Right atrium auricular region (tissue), 2 donors: ENCODE results near the gene FARS2. TPM values are rescaled to one million over a fixed set of nuclear protein-coding genes. Genes with fewer than 3 reads are reported as not detected.
A peak's percentile ranks its signal among the peaks of the same experiment; 100 is the strongest.

Experiments
- DNase-seq: peaks from one replicate; pipeline ENCODE4 v3.0.0-alpha.2; 2019; ENCODE audit warnings: low spot score
- H3K27ac ChIP-seq, 2 donors: fragments of 200-600 bp; sonication (generic); 1 replicate in 1 of 2; 2 replicates in 1 of 2; pipeline ENCODE4 v1.5.1; 2016 to 2019
- H3K27me3 ChIP-seq, 2 donors: fragments of 200-600 bp; sonication (generic); one replicate each; pipeline versions ENCODE4 v1.5.1 to v1.6.0; 2017 to 2019
- H3K36me3 ChIP-seq: fragments of 200-600 bp; sonication (generic); one replicate; pipeline ENCODE4 v1.5.1; 2016
- H3K4me1 ChIP-seq, 2 donors: fragments of 200-600 bp; sonication (generic); one replicate each; pipeline versions ENCODE4 v1.5.1 to v1.6.0; 2017 to 2019
- H3K4me3 ChIP-seq, 2 donors: fragments of 200-600 bp; sonication (generic); 1 replicate in 1 of 2; 2 replicates in 1 of 2; pipeline ENCODE4 v1.5.1; 2017 to 2019; ENCODE audit warnings: mild to moderate bottlenecking in 1 of 2, moderate library complexity in 1 of 2
- H3K9me3 ChIP-seq, 2 donors: fragments of 200-600 bp; sonication (generic); one replicate each; pipeline ENCODE4 v1.5.1; 2019
- total RNA-seq, 2 donors: library from RNA; depleted of rRNA; stranded (reverse); fragments of >200 nt; gene quantifications; one replicate each; pipeline ENCODE4 v1.1.0, GENCODE V29; 2016
- TF ChIP-seq, protein P1 (sequence below), 2 donors: fragments of 200-600 bp; sonication (generic); IDR thresholded peaks; one replicate each; pipeline ENCODE4 v1.5.1; 2019; ENCODE audit warnings: antibody characterized with exemption in 2 of 2

Gene FARS2
- total RNA-seq, 2 donors from 2014 or later, result 9.4 to 15.0 TPM

DNA sequence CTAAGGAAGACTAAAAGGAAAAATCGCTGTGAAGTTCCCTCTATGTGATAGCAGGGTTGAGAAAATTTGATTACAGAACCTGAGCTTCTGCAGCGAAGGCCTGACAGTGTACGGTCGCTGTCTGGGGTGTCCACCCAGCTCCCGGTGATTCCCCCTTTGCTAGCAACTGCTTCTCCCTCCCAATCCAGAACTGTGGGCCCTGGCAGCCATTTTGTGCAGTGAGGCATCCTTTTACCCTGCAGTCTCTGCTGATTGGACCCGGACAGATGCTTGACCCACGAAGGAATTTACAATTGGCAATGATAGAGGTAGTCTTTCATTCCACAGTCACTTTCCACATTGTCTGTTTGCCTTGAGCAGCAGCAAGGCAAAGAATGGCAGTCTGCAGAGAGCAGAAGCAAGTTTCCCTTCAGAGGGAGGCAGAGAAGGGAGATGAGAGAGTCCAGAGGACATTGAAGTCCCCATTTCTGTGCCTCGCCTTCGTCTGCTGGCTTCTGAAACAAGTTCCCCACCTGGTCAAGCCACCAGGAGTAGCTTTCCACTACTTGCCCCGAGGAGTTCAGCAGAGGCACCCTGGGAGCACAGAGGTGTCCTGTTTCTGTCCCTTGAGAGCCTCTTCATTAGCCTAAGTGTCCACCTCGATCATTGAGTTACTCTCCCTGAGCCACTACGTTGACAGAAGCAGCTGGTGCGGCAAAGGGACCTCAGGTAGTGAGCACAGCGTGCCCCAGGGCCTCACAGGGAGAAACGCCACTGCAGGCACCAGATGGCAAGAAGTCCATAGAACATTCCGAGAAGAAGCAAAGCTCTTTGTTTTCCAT is 375.1 kb downstream of the FARS2 start:
- Histone ChIP-seq H3K27ac (no peak overlapping the region), H3K36me3 (no peaks in the 10 kb centered on the region), H3K4me3 (no peak overlapping the region), H3K9me3 (peaks cover 0 to 7% of the 10 kb centered on the region in 2 donors), H3K27me3 (no peaks in the 10 kb centered on the region), H3K4me1 (no peaks in the 10 kb centered on the region)
- TF ChIP-seq, protein P1, sequence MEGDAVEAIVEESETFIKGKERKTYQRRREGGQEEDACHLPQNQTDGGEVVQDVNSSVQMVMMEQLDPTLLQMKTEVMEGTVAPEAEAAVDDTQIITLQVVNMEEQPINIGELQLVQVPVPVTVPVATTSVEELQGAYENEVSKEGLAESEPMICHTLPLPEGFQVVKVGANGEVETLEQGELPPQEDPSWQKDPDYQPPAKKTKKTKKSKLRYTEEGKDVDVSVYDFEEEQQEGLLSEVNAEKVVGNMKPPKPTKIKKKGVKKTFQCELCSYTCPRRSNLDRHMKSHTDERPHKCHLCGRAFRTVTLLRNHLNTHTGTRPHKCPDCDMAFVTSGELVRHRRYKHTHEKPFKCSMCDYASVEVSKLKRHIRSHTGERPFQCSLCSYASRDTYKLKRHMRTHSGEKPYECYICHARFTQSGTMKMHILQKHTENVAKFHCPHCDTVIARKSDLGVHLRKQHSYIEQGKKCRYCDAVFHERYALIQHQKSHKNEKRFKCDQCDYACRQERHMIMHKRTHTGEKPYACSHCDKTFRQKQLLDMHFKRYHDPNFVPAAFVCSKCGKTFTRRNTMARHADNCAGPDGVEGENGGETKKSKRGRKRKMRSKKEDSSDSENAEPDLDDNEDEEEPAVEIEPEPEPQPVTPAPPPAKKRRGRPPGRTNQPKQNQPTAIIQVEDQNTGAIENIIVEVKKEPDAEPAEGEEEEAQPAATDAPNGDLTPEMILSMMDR (IDR thresholded peaks at IDR 0.05), result no peak
- DNase-seq, result no peak

DNA sequence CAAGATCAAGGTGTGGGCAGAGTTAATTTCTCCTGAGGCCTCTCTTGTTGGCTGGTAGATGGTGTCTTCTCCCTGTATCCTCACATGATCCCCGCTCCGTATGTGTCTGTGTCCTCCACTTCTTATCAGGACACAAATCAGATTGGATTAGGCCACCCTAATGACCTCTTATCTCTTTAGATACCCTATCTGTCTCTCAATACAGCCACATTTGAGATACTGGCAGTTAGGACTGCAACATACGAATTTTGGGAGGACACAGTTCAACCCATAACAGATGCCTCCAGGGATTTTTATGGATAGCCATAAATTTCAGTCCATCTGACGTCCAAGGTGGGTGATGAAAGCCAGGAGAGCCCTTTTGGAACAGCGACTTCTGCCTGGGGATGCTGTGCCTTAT is 376.4 kb downstream of the FARS2 start:
- peaks cover 0 to 7% of the 10 kb centered on the region in 2 donors for H3K9me3 ChIP-seq
- H3K27ac ChIP-seq, result no peak overlapping the region
- H3K4me3 ChIP-seq, result no peak overlapping the region
- H3K4me1 ChIP-seq, result no peaks in the 10 kb centered on the region
- TF ChIP-seq, protein P1 (IDR thresholded peaks at IDR 0.05), result no peak
- H3K36me3 ChIP-seq, result no peaks in the 10 kb centered on the region
- no peak for DNase-seq
- no peaks in the 10 kb centered on the region for H3K27me3 ChIP-seq

DNA sequence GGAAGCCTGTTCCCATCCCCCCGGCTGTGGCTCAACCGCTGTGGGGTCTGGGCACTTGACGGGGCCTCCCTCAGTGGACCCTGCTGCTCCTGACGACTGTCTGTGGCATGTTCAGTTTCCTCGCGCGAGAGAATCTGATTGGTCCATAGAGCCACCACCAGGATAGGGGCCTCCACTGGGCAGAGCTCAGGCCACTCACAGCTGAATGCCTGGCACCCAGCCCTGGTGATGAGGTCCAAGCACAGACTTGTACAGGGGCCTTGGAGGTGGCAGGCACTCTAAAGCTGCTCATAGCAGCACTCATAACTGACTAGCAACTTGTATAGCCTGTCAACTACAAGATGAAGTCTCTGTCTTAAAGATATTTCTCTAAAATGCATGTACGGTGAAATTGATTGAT is 377.4 kb downstream of the FARS2 start:
- peak; percentile 65 for DNase-seq
- Histone ChIP-seq H3K4me1 (no peaks in the 10 kb centered on the region), H3K27me3 (no peaks in the 10 kb centered on the region), H3K36me3 (no peaks in the 10 kb centered on the region), H3K27ac (peak overlapping the region in 1 of 2 donors; percentile 41), H3K4me3 (no peak overlapping the region), H3K9me3 (peaks cover 0 to 7% of the 10 kb centered on the region in 2 donors)
- TF ChIP-seq, protein P1 (IDR thresholded peaks at IDR 0.05), result no peak

DNA sequence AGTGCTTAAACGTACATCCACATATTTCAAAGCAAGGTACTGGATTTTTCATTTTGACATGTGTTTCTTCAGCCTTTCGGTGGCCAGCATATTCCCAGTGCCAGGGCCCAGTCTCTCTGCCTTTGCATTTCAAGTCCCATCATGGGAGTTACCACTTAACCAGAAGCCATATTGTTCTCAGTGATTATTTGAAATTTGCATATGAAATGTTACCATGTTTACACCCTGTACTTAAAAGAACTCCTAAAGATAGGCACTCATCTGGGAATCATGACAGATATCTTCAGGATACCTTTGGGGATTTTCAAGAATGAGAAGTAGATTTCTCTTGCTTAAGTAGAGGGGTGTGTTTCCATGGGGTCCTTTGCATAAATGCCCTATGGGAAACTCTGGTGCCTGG is 377.9 kb downstream of the FARS2 start:
- Histone ChIP-seq H3K27me3 (no peaks in the 10 kb centered on the region), H3K27ac (peak overlapping the region in 1 of 2 donors; percentile 41), H3K36me3 (no peaks in the 10 kb centered on the region), H3K4me1 (no peaks in the 10 kb centered on the region), H3K4me3 (no peak overlapping the region), H3K9me3 (peaks cover 0 to 7% of the 10 kb centered on the region in 2 donors)
- no peak for DNase-seq
- TF ChIP-seq, protein P1 (IDR thresholded peaks at IDR 0.05), result no peak

DNA sequence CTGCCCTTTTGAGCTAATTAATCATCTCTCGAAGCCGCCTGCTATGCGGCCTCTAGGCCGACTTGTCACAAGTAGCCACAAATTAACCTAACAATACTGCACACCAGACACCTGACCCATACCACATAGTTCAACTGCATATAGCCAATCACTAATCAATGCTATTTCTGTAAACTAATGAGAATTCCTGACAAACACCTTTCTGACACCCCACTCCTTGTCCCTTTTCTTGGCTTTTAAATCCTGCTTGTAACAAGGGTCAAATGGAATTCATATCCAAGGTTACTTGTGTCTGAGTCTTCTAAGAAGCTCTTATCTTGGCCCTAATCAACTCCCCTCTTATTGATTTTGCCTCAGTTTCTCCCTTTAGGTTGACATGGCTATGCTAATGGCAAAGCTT is 379.3 kb downstream of the FARS2 start:
- no peak for DNase-seq
- TF ChIP-seq, protein P1 (IDR thresholded peaks at IDR 0.05), result no peak
- Histone ChIP-seq H3K27ac (no peak overlapping the region), H3K4me3 (no peak overlapping the region), H3K27me3 (no peaks in the 10 kb centered on the region), H3K4me1 (peaks cover 0 to 7% of the 10 kb centered on the region in 2 donors), H3K36me3 (no peaks in the 10 kb centered on the region), H3K9me3 (peaks cover 0 to 7% of the 10 kb centered on the region in 2 donors)
